CD4-positive, alpha-beta T cell treated with Interleukin-4 for 1 hour (primary cell): ENCODE results near the gene TXNRD2.
A peak's percentile ranks its signal among the peaks of the same experiment; 100 is the strongest.

Experiments
- DNase-seq, 2 donors: peaks; one replicate each; pipeline ENCODE4 v3.0.0-alpha.2; 2020 to 2022

TXNRD2 gene

DNA sequence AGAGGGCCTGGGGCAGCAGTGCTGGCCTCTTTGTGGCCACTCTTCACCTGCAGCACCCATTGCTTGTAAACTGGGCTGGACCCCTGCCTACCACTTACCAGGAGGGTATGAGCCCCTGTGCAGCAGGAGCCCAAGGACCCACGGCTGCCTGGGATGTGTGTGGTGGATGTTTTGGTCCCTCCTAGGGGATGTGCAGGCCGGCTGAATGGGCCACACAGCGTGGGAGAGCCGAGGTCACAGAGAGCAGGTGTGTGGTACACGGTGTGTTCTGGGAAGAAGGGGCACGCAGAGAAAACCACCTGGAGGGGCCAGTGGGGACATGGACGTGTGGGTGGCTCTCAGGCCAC, 67.7 kb downstream of the TXNRD2 start:
- DNase-seq = no peak

DNA sequence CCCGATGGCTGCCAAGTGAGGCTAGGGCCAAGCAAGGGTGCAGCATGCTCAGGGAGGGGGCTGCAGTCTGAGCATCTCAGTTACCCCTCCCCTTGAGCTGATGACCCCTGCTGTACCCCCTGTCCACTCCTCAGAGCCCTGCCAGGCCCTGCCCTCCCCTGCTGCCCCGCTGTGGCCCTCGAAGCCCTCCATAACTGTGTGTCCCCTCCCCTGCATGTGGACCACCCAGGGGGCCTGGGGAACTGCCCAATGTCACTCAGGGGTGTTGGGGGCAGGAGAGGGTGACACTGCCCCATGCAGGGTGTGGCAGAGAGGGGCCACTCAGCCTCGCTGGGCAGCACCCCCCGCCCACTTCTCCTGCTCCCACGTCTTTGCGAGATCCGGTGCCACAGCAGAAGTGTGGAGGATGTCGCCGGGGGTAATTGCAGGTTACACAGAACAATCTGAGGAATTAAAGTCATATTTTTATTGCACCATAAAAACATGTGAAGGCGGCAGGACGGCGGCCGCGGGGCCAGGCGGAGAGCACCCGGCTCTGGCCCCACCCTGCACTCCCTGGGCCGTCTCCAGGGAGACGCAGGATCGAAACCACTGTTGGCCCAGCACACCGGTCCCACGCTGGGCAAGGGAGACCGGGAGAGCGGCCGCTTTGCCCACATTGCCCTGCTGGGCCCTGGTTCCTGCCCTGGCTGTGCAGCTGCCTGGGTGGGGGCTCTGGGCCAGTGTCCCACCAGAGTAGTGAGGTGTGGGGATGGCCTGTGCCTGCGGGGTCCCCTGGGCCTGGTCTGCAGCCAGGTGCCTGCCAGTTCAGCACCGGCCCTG, 68.3 kb downstream of the TXNRD2 start:
- no peak for DNase-seq

DNA sequence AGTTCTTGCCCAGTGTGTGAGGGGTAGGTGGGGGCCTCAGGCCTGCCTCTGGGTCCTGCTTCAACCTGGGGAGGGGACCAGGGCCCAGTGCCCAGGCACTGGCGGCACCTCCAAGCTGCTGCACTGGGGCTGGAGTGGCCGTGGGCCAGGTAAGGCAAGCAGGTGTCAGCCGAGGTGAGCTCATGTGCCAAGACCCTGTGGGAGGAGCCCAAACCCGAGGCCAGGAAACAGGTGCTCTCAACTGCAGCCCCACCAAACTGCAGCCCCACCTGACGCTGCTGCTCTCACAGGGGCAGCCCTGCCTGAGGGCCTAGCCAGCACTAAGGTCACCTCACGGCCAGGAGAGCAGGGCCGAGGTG, 68.9 kb downstream of the TXNRD2 start:
- DNase-seq = peak in 1 of 2 donors; percentile 9

DNA sequence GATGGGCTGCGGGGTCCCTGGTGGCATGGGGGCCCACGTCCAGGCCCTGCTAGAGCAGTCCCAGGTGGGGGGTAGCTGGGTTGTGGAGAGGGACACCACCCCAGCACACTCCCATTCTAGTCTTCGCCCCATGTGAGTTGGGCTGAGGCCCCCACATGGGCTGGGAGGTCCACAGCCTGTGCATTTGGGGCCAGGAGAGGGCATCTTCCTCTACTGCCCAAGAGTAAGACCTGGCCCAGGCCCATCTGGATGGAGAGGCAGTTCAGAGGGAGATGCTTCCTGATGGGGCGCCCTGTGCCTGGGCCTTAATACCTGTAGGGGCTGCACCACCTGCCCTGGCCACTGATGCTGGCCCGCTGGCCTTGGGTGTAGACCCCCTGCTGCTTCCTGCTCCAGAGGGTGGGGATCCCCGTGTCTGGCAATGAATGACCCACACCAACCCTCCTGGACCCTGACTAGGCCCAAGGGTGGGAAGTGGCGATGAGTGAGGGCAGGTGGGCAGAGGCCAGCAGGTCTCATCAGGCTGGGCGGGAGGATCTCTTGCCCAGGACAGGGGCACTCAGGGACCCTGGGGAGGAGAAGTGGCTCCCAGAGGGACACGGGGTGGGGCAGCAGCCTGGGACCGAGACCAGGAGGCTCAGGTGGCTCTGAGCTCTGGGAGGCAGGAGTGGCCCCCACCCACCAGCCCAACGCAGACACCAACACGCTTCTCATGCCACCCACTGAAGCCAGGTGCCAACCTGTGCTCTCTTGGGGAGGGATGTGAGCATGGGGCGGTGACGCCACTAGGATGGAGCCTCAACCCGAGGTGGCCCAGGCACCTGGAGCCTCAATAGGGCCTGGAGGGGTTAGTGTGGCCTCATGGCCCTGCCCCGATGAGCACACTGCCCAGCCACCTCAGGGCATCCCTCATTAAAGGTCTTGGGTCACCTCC, 69.5 kb downstream of the TXNRD2 start:
- peak in 1 of 2 donors; percentile 10 for DNase-seq

DNA sequence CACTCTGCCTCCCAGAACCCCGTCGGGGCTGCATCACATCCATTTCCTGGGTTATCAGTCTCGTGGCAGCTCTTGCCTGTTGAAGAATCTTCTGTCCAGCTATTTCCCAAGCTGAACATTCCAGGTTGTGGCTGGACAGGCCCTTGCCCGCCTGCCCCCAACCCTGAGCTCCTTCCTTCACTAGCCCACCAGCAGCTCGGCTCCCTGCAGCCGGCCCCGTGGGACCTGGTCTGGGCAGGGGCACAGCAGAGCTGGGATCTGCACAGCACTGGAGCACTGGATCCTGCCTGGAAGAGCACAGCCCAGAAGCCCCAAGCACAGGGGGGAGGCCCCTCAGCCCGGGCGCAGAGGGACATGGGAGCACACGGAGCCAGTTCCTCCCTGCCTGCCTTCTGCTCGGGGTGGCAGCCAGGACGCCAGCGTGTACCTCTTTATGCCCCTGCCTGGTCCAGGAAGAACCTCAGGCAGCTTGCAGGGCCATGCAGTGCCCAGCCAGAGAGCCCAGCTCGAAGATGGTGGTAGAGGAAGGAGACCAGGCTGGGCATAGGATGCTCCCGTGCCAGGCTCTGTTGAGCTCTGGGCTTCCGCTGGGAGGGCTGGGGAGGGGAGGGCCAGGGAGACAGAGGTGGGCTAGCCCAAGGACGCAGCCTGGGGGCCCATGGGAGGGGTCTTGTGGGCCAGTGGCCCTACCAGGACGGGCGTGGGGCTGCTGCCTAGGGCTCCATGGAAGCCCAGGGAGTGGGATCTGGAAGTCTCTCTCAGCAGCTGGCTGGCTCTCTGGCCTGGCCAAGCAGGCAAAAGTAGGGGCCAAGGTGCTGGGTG, 70.4 kb downstream of the TXNRD2 start:
- DNase-seq = peak in 1 of 2 donors; percentile 6

DNA sequence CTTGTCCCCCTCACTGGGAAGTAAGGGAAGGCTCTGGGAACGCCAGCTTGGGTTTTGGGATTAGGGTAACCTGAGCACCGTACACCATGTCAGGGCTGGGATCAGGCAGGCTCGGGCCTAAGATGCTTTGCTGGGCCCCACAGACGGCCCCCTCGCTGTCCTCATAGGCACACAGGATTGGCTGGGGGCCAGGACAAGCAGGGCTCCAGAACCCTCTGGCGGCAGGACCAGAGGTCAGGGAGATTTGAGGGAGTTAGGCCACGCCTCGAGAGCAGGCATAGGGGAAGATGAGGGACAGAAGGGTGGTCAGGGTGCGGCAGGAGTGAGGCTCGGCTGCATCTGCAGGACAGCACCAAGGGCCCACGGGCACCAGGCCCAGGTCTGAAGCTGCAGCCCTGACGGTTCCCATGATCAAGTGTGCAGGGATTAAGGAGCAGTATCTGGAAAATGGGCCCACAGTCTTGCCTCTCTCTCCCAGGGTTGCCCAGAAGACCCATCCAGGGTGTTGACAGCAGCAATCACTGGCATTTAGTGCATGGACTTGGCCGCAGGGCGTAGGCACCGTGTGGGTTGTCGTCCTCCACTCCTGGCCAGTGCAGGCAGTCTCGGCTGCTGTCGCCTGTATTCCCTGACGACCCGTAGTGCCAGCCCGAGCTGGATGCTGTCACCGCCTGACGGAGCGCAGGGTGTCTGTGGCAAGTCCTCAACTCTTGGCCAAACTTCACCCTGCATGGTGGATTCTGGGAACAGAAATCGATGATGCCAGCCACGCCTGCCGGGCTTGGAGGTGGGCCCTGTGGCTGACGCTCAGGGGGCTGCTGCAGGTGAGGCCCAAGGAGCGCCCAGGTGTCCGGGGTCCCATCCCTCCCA, 71.2 kb downstream of the TXNRD2 start:
- peak in 1 of 2 donors; percentile 10 for DNase-seq

DNA sequence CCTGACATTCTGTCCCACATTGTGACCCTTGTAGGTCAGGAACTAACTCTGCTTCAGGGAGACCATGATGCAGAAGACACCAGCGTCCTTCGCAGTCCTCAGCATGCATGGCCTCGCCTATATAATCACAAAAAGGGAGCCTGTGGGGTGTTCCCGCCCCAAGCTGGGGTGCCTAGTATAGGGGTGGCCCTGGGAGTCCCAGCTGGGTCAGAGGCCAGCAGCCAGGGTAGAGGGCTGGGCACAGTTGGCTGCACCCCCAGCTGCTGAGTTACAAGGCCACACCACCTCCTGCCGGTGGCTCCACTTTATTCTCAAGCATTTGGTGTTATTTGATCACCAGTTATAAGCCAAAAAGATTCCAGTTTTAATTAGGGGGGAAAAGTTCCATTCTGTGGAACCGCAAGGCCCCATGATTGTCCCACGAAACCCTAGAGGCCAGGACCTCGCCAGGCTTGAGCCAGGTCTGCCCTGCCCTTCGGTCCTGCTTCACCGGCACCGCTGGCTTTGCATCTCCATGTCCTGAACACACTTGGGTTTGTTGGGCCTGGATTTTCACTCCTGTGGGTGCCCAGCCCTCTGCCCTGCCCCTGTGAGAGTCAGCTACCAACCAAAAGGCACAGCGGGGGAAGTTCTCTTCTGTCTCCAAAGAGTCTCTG, 72.0 kb downstream of the TXNRD2 start:
- DNase-seq = no peak

DNA sequence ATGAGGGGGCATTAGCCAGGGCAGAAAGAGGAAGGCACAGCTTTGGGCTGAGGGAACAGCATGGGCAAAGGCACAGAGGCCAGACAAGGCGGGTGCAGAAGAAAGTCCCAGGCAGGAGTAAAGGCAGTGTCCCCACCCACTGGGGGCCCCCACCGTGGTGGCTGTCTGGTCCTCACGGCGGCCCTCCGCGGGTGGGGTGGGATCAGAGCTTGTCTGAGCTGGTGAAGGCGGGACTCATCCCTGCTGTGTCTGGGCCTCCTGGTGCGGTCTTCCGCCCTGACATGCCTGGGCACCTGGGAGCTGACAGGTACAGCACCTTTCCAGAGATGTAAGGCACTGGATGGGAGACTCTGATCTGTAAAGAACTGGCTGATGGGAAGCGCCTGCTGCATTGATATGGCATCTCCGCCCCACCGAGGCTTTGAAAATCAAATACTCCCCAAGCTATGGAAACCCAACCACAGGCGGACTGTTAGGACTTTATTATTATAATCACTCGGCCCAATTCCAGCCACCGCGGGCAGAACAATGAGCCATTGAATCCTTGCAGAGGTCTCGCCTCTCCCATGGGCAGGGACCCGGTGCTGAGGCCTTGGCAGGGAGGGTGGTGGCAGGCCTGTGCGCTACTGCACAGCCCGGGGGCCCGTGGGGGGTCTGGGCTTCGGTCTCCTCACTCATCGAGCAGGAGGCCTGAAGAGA, 72.7 kb downstream of the TXNRD2 start:
- DNase-seq = peak in 1 of 2 donors; percentile 5

DNA sequence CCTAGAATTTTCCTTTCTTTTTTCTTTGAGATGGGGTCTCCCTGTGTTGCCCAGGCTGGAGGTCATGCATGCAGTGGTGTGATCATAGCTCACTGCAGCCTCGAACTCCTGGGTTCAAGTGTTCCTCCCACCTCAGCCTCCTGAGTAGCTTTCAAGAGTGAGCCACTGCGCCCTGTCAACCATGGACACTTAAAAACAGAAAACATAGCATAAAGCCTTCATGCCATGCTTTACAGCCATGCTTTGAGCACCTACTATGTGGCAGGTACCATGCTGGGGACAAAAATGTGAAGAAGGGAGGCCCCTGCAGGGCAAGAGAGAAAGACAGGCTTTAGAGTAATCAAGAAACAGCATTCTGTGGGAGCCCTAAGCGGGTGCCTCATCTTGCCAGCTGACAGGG, 73.3 kb downstream of the TXNRD2 start:
- DNase-seq = no peak

DNA sequence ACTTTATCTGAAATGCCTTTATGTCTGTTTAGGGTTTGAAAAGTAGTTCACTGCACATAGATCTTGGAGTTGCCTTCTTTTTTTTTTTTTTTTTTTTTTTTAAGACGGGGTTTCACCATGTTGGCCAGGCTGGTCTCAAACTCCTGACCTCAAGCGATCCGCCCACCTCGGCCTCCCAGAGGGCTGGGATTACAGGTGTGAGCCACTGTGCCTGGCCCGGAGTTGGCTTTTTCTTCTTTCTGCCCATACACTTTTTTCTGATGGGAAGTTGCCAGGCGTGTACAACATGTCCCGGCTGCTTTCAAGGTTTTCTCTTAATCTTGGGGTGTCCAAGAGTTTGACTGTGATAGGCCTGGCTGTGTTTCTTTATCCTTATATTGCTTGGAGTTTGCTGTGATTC, 74.0 kb downstream of the TXNRD2 start:
- peak in 1 of 2 donors; percentile 2 for DNase-seq

DNA sequence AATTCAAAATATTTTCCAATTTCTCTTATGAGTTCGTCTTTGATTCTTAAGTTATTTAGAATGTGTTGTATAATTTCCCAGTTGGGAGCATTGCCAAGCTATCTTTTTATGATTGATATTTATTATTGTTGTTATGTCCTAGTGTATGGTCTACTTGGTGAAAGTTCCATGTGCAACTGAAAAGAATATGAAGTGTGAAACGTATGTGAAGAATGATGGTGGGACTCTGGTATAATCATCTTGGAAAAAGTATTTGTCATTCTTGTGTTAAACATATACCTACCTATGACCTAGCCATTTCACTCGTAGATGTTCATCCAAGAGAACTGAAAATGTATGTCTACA, 75.0 kb downstream of the TXNRD2 start:
- no peak for DNase-seq

DNA sequence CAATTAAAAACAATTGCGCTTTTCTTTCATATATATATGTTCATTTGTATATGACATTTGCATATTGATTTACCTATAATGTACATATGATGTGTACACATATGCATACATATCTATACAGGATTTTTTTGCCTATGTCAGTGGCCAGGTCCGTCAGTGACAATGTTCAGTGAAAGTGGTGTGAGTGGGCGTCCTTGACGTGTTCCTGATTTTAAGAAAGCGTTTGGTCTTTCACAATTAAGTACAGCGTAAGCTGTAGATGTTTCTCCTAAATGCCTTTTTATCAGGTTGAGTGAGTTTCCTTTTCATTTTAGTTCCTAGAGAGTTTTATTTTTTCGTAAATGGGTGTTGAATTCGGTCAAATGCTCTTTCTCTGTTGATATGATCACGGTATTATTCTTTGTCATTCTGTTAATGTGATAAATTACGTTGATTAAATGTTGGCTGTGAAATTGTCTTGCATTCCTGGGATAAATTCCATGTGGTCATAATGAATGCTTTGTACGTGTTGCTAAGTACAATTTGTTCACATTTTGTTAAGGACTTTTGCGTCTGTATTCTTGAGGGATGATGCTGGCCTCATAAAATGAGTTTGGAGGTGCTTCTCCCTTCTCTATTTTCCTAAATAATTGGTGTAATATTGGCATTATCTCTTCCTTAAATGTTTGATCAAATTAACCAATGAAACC, 76.3 kb downstream of the TXNRD2 start:
- DNase-seq = no peak

DNA sequence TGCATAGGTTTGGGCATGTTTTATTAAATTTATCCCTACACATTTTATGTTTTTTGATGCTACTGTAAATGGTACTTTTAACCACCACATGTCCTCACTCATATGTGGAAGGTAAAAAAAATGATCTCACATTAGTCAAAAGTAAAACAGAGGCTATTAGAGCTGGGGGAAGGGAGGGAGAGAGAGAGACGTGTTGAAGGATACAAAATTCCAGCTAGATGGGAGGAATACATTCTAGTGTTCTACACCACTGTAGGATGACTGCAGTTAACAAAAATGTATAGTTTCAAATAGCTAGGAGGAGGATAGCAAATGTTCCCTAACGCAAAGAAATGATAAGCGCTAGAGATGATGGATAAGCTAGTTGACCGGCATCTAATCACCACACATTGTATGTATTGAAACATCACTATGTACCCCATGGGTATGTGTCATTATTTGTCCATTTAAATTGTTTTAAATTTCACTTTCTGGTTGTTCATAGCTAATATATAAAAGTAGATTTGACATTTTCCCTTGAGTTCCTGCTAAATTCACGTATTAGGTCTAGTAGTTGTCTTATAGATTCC, 77.0 kb downstream of the TXNRD2 start:
- no peak for DNase-seq

DNA sequence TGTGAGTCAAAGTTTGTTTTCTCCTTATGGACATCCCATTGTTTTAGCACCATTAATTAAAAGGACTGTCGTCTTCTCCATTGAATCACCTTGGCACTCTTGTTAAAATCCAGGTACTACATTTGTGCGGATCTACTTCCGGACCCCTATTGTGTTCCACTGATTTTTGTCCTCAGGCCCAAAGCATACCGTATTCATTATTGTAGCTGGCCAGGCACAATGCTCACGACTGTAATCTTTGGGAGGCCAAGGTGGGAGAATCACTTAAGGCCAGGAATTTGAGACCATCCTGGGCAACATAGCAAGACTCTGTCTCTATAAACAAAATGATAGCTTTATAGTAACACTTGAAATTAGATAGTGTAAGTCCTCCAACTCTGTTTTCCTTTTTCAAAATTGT, 78.0 kb downstream of the TXNRD2 start:
- DNase-seq = no peak

DNA sequence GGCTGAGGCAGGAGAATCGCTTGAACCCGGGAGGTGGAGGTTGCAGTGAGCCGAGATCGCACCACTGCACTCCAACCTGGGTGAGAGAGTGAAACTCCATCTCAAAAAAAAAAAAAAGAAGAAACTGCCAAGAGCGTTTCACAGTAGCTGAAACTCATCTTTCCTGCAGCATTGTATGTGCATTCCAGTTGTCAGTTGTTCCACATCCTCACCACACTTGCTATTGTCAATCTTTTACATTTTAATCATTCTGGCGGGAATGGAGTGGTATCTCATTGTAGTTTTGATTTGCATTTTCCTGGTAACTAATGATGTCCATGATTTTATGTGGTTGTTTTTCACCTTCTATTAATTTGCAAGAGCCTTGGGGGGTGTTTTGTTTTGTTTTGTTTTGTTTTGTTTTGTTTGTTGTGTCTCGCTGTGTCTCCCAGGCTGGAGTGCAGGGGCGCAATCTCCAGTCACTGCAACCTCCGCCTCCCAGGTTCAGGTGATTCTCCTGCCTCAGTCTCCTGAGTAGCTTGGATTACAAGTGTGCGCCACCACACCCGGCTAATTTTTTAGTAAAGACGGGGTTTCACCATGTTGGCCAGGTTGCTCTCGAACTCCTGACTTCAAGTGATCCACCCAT, 78.9 kb downstream of the TXNRD2 start:
- no peak for DNase-seq

DNA sequence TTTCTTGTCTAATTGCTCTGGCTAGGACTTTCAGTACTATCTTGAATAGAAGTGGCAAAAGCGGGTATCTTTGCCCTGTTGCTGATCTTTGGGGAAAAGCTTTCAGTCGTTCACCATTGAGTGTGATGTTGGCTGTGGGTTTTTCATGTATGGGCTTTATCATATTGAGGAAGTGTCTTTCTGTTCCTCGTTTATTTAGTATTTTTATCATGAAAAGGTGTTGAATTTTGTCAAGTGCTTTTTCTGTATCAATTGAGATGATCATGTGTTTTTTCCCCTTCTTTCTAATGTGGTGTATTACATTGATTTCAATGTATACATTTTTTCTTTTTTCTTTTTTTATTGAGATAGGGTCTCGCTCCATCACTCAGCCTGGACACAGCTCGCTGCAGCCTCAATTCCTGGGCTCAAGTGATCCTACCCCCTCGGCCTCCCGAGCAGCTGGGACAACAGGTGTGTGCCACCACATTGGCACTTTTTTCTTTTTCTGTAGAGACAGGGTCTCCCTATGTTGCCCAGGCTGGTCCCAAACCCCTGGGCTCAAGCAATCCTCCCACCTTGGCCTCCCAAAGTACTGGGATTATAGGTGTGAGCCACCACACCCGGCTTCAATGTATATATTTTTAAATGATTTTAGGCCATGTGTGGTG, 81.6 kb downstream of the TXNRD2 start:
- no peak for DNase-seq

DNA sequence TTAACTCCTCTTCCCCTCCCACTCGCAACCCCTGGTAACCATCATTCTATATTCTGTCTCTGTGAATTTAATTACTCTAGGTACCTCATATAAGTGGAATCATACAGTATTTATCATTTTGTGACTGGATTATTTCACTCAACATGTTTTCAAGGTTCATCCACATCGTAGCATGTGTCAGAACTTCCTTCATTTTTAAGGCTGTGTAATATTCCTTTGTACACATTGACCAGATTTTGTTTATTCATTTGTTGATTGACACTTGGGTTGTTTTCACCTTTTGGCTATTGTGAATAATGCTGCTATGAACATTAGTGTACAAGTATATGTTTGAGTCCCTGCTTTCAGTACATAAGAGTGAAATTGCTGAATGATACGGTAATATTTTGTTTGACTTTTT, 84.2 kb downstream of the TXNRD2 start:
- no peak for DNase-seq

DNA sequence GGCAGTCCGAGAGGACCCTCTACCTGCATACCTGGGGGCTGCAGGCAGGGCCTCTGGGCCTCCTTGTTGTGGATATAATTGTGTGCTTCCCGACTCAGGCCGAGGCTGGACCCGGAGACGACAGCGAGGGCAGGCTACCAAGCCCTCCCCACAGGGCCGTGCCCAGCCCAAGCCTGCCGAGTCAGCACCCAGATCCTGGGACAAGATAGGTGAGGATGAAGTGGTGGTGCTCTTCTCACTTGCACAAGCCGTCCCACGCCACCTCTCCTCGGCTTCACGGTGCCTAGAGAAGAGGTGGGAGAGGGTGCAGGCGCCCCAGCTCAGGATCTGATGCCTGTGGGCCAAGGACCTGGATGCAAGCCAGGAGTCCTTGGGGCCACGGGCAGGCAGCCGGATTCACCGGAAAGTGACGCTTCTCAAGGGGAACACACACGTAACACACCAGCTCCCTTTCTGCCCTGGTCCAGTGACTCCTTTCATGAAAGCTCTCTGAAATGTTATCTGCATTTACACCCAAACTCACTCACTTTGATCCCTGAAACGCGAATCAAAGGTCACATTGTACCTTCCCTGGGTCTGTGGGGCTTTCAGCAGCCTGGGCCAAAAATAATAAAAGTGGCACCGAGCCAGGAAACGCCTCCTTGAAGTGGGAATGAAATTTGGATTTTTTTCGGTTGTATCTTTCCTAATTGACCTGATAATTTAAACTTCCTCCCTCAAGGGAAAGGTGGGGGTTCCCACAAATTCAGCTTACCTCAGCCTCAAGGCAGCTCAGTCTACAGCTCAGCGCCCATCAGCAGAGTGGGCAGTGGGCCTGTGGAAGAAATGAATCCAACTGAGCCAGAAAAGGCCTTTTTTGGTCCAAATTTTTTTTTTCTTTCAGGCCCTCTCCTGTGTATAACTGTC, 85.9 kb downstream of the TXNRD2 start:
- DNase-seq = peak; percentile 70 to 72
